ENCODE measurements around the gene STK25.
"Not testable (repeated sequence)": the region's sequence is repeated elsewhere in the genome, so short reads cannot be mapped to it uniquely, and the experiment has no call there.

STK25 gene

GRCh38 chr2:241463276-241464135, 44.9 kb downstream of the STK25 start:
- DNase-seq (ENCODE audit: low spot score): no peak

GRCh38 chr2:241461693-241462677, 46.4 kb downstream of the STK25 start:
- DNase-seq (ENCODE audit: low spot score): no peak

GRCh38 chr2:241460631-241461030, 47.8 kb downstream of the STK25 start:
- DNase-seq (ENCODE audit: low spot score): no peak

- no peak for DNase-seq (ENCODE audit: low spot score)
These were observed 48.9 kb downstream of the STK25 start for GRCh38 chr2:241459520-241459919.

GRCh38 chr2:241458687-241459086, 49.7 kb downstream of the STK25 start:
- DNase-seq (ENCODE audit: low spot score): no peak

GRCh38 chr2:241456546-241456945, 51.8 kb downstream of the STK25 start:
- no peak for DNase-seq (ENCODE audit: low spot score)

- DNase-seq (ENCODE audit: low spot score): no peak
These were observed 53.4 kb downstream of the STK25 start for GRCh38 chr2:241454837-241455485.

GRCh38 chr2:241453919-241454318, 54.5 kb downstream of the STK25 start:
- not testable (repeated sequence) for DNase-seq (ENCODE audit: low spot score)

- no peak for DNase-seq (ENCODE audit: low spot score)
These were observed 56.4 kb downstream of the STK25 start for GRCh38 chr2:241451840-241452506.

- not testable (repeated sequence) for DNase-seq (ENCODE audit: low spot score)
These were observed 58.3 kb downstream of the STK25 start for GRCh38 chr2:241450092-241450491.

GRCh38 chr2:241445426-241445825, 63.0 kb downstream of the STK25 start:
- no peak for DNase-seq (ENCODE audit: low spot score)

- DNase-seq (ENCODE audit: low spot score): no peak
These were observed 64.7 kb downstream of the STK25 start for GRCh38 chr2:241443486-241444223.
